HG03342 (cell line): ENCODE measurements around the gene EHMT2.
"Not testable (repeated sequence)": the region's sequence is repeated elsewhere in the genome, so short reads cannot be mapped to it uniquely, and the experiment has no call there.

Source experiments
- ATAC-seq: cut with Tn5 transposase; IDR thresholded peaks from one replicate; pipeline ENCODE4 v1.9.1; 2021; ENCODE audit warnings: mild to moderate bottlenecking, moderate library complexity; ENCODE audit not compliant: unreplicated experiment

The EHMT2 gene

GRCh38 chr6:31874084-31874670, 23.3 kb downstream of the EHMT2 start:
- no peak for ATAC-seq

GRCh38 chr6:31871046-31871659, 26.3 kb downstream of the EHMT2 start:
- no peak for ATAC-seq

GRCh38 chr6:31870385-31870921, 27.0 kb downstream of the EHMT2 start:
- ATAC-seq: no peak

DNA sequence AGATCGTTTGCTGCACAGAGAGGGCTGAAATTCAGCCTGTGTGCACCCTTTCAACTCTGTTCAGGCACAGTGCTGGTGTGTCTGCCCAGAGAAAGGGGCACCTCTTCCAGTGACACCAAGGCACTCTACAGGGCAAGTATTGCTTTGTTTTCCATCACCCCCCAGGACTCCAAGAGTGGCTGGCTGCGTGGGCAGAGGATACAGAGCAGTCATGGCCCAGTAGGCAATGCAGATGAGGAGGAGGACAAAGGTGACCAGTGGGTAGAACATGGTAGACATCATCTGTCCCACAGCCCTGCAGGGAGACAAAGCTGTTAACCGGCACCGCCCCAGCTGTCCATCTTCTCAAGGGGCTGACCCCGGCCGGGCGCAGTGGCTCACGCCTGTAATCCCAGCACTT, 28.2 kb downstream of the EHMT2 start:
- ATAC-seq: no peak

- not testable (repeated sequence) for ATAC-seq
These were observed 28.9 kb downstream of the EHMT2 start for GRCh38 chr6:31868658-31868971.

DNA sequence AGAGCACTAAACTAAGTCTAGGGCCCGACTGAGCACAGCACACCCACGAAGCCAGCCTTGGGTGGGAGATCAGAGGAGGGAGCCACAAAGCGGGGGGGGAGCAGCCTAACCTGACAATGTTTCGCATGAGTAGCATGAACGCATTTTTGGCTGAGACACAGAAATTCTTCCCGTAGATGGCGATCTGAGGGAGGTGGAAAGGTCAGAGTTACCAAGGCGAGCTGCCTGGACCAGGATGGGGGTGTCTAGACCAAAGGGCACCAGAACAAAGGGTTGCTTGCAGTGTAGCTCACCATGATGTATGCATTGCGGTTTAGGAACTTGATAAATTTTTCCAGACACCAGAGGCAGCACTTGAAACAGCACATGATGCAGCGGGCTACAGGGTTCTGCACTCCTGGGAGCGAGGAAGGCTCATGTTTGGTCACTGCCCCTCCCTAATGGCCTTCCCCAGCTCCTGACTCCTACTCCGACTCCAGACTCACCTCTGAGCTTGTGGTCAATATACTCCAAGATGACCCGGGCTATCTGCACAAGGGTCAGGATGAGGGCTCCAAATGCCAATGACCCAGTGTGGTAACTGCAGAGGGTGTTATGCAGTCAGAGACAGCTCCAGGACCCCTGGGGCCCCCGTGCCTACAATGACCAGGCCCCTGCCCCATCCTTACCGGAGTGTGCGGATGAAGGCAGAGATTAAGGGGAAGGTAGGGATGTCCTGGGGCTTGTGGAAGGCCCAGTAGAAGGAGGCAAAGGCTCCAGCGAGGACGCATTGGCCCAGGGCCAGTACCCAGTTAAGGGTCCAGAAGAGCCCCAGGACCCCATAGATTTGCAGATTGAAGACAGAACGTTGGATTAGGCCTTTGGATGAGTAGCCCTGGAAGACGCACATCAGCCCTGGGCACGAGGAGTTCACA, 32.0 kb downstream of the EHMT2 start:
- no peak for ATAC-seq

DNA sequence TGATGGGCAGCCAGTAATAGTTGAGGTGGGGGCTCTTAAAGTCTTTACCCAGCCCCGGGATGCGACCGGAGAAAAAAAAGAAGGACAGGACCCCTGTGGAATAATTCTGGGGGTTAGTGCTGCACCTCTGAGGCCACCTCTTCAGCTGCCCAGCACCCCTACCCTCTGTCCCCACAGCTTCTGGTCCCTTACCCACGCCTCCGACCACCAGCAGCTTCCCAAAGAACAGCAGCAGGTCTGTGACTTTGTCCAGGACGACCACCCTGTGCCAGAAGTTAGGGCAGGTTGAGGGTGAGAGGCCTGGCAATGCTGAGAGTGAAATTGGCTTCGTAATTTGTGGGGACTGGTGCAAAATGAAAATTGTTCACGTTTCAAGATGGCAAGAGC, 32.7 kb downstream of the EHMT2 start:
- ATAC-seq: no peak

GRCh38 chr6:31864123-31864562, 33.4 kb downstream of the EHMT2 start:
- ATAC-seq: not testable (repeated sequence)

GRCh38 chr6:31862344-31863235, 34.9 kb downstream of the EHMT2 start, which contains the start of gene NEU1:
TSS of gene NEU1 (minus strand) at chr6:31862821. CDS start at chr6:31862776, 45 bp downstream.
- peak; percentile 89 for ATAC-seq

- no peak for ATAC-seq
These were observed 35.6 kb downstream of the EHMT2 start for GRCh38 chr6:31861919-31862343.

DNA sequence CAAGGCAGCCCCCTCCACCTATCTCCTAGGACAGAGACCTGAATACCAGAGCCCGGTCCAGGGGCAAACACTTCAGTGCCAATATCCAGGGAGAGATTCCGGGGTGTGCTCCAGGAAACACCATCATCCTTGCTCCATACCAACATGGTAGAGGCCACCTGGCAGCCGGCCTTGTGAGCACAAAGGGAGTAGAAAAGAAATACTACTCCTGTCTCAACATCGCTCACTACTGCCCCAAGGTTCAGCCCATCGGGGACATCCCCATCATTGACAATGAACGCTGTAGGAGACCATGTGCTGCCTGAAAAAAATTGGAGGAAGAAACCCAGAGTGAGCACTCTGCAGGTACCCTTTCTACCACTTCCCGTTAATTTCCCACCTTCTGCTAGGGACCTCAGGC, 36.3 kb downstream of the EHMT2 start:
- ATAC-seq: no peak

- no peak for ATAC-seq
These were observed 37.1 kb downstream of the EHMT2 start for GRCh38 chr6:31860349-31860748.

- no peak for ATAC-seq
These were observed 37.6 kb downstream of the EHMT2 start for GRCh38 chr6:31859923-31860322.

DNA sequence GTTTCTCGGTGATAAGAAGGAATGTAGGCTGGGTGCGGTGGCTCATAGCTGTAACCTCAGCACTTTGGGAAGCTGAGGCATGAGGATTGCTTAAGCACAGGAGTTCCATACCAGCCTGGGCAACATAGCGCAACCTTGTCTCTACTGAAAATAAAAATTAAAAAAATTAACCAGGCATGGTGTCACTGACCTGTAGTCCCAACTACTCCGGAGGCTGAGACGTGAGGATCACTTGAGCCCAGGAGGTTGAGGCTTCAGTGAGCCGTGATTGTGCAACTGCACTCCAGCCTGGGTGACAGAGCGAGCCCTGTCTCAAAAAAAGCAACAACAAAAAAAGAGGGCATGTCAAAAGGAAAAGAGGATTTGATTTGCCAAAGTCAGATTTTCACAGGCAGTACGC, 38.8 kb downstream of the EHMT2 start:
- no peak for ATAC-seq

- ATAC-seq: not testable (repeated sequence)
These were observed 39.7 kb downstream of the EHMT2 start for GRCh38 chr6:31857774-31858173.

DNA sequence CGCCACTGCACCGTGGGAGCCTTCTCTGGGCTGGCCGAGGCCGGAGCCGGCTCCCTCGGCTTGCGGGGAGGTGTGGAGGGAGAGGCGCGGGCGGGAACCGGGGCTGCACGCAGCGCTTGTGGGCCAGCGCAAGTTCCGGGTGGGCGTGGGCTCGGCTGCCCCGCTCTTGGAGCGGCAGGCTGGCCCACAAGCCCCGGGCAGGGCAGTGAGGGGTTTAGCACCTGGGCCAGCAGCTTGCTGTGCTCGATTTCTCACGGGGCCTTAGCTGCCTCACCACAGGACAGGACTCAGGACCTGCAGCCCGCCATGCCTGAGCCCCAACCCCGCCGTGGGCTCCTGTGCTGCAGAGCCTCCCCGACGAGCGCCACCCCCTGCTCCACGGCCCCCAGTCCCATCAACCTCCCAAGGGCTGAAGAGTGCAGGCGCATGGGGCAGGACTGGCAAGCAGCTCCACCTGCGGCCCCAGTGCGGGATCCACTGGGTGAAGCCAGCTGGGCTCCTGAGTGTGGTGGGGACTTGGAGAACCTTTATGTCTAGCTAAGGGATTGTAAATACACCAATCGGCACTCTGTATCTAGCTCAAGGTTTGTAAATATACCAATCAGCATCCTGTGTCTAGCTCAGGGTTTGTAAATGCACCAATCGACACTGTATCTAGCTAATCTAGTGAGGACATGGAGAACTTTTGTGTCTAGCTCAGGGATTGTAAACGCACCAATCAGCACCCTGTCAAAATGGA, 45.3 kb downstream of the EHMT2 start:
- ATAC-seq: not testable (repeated sequence)

DNA sequence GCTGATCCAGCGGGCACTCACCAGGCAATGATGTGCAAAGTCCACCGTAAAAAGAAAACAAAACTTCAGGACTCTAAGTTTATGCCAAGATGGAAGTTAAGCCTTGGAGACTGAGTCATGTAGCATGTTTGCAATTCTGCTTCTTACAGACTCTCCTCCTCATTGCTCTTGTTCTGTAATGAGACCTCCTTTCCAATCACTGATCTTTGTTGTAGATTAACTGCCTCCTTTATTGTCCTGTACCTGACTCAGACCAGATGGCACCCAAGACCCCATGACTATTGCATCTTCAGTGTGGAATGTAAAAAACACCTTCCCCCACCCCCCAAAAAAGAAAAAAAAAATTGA, 46.0 kb downstream of the EHMT2 start:
- no peak for ATAC-seq

GRCh38 chr6:31850765-31851484, 46.6 kb downstream of the EHMT2 start:
- ATAC-seq: no peak

GRCh38 chr6:31847276-31847978, 50.1 kb downstream of the EHMT2 start:
- no peak for ATAC-seq
